ENCODE data around the gene STKLD1. TPM values are rescaled to one million over a fixed set of nuclear protein-coding genes. Genes with fewer than 3 reads are reported as not detected.
A peak's percentile ranks its signal among the peaks of the same experiment; 100 is the strongest.

STKLD1 gene
- total and polyA plus RNA-seq, 9 of the 15 experiments (the other 6 are each of a cell fraction or from before 2014, with no cell fraction given) = 0.10 to 0.65 (median 0.33) TPM; not detected in 2

DNA sequence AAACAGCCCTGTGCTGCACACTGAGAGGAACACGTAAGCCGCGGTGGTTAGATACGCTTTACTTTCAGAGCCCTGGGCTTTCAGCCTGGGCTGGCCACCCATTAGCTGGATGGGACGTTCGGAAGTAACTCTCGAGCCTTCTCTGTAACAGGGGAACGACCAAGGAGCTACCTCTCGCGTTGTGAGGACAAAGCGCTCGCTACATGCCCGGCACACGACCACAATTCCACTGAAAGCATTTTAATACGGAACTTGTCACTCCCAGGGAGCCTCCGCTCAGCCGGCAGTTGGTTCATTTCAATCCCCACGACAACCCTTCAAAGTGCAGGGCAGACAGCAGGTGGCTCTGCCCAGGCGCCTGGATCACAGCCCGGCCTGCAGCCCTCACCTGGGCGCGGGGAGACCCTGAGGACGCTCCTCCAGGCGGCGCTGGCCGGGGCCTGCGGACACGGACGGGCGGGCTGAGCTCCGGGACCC, 20.2 kb upstream of the STKLD1 start (continued):
- TF ChIP-seq, protein P1, sequence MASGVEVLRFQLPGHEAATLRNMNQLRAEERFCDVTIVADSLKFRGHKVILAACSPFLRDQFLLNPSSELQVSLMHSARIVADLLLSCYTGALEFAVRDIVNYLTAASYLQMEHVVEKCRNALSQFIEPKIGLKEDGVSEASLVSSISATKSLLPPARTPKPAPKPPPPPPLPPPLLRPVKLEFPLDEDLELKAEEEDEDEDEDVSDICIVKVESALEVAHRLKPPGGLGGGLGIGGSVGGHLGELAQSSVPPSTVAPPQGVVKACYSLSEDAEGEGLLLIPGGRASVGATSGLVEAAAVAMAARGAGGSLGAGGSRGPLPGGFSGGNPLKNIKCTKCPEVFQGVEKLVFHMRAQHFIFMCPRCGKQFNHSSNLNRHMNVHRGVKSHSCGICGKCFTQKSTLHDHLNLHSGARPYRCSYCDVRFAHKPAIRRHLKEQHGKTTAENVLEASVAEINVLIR (CRISPR knock-in tag; IDR thresholded peaks at IDR 0.05) = no peak
- no peak for TF ChIP-seq ILK (tag; IDR thresholded peaks at IDR 0.05; ENCODE audit: borderline replicate concordance, low read depth)
- TF ChIP-seq, protein P2, sequence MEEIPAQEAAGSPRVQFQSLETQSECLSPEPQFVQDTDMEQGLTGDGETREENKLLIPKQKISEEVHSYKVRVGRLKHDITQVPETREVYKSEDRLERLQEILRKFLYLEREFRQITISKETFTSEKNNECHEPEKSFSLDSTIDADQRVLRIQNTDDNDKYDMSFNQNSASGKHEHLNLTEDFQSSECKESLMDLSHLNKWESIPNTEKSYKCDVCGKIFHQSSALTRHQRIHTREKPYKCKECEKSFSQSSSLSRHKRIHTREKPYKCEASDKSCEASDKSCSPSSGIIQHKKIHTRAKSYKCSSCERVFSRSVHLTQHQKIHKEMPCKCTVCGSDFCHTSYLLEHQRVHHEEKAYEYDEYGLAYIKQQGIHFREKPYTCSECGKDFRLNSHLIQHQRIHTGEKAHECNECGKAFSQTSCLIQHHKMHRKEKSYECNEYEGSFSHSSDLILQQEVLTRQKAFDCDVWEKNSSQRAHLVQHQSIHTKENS (CRISPR knock-in tag; IDR thresholded peaks at IDR 0.05) = no peak
- TF ChIP-seq TEAD1 (CRISPR knock-in tag; IDR thresholded peaks at IDR 0.05) = peak in 1 of 2 experiments; percentile 37; a peak in 1 of 4 replicates

DNA sequence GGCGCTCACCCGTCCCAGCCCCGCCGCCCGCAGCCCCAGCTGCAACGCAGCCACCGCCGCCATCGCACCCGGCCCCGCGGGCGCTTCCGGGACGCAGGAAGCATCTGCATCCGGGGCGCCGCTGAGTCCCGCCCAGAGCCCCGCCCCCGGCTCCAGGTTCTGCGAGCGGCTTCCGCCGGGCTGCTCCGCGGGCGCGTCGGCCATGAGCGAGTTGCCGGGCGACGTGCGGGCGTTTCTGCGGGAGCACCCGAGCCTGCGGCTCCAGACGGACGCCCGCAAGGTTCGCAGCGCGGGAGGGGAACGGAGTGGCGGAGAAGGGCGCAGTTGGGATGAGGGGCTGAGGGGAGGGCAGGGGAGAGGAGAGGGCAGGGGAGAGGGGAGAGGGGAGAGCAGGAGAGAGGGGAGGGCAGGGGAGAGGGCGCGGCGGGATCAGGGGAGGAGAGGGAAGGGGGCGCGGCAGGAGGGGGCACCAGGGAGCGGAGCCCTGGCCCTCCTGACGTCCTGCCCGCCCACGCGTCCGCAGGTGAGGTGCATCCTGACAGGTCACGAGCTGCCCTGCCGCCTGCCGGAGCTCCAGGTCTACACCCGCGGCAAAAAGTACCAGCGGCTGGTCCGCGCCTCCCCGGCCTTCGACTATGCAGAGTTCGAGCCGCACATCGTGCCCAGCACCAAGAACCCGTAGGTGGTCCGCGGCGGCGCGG, 19.6 kb upstream of the STKLD1 start, which contains the start of the genes SURF1 and SURF2:
Gene SURF1, minus strand, starts transcription at position 97 of the 701 bp plus-strand sequence. Its CDS starts 34 bp downstream, at position 63.
Gene SURF2, plus strand, starts transcription at position 160 of the 701 bp plus-strand sequence. Its CDS starts 43 bp downstream, at position 203.
- Histone ChIP-seq H4K20me1 (replicated peaks; ENCODE audit: control insufficient read depth, insufficient read depth, low read length) (peaks cover 40% of the 10 kb centered on the region), H2AFZ (ENCODE audit: low read depth, low read length) (peak within 1 kb of the TSS; percentile 85), H3K79me2 (ENCODE audit: control insufficient read depth, insufficient read depth, low read length) (peaks cover 36% of the 10 kb centered on the region), H3K9me1 (ENCODE audit: control insufficient read depth, insufficient read depth, low read length) (no peaks in the 10 kb centered on the region), H3K4me1 (replicated peaks in 1 of 2; ENCODE audit: control insufficient read depth in 2 of 2, insufficient read depth in 2 of 2, low read length in 2 of 2) (peaks cover 17 to 45% of the 10 kb centered on the region in 2 experiments; a peak in 4 of 5 replicates), H3K27ac (ENCODE audit: extremely low read depth, low read depth, low read length) (peak within 1 kb of the TSS; percentile 48), H3K36me3 (ENCODE audit: control insufficient read depth, insufficient read depth, low read length) (peaks cover 71% of the 10 kb centered on the region), H3K9ac (ENCODE audit: insufficient read depth in 1 of 2, low read depth in 2 of 2, low read length in 2 of 2) (peak within 1 kb of the TSS; percentile 80 to 96), H3K4me3 (peak within 1 kb of the TSS; percentile 67), H3K27me3 (ENCODE audit: control insufficient read depth in 2 of 2, insufficient read depth in 2 of 2, low read length in 2 of 2) (no peaks in the 10 kb centered on the region), H3K4me2 (ENCODE audit: insufficient read depth, low read length) (peak within 1 kb of the TSS; percentile 86), H3K9me3 (replicated peaks; ENCODE audit: control insufficient read depth, insufficient read depth, low read depth, low read length) (no peaks in the 10 kb centered on the region)
- in situ Hi-C loops (cut with MboI) (no loop called here), intact Hi-C loops (cut with micrococcal nuclease) (no loop called here)
- ATAC-seq = peak; percentile 85
- no TSS peak for BruUV-seq (replicated peaks)
- ChIA-PET POLR2A (interaction anchor here (0.5 to 7.4 kb wide), 11 partner anchors 7 to 1990 kb away, joined by 3 to 109 read pairs (median 4); partner anchors contain the start of genes MED22 and RPL7A), CTCF (ENCODE audit: low intra/inter-chr PET ratio) (interaction anchor here (0.7 kb wide), 1 partner anchor 19 kb away, joined by 4 read pairs; the partner anchor contains the start of gene SURF4)
- FAIRE-seq = peak; percentile 23
- 2% methylated on average over 40 of the region's 78 CpGs for WGBS (ENCODE audit: insufficient coverage, low coverage, missing lambda C conversion rate)
- peak; percentile 83 to 91 (median 88) for DNase-seq (ENCODE audit: extremely low read depth in 1 of 4, low spot score in 3 of 4)
- TF ChIP-seq, protein P3, sequence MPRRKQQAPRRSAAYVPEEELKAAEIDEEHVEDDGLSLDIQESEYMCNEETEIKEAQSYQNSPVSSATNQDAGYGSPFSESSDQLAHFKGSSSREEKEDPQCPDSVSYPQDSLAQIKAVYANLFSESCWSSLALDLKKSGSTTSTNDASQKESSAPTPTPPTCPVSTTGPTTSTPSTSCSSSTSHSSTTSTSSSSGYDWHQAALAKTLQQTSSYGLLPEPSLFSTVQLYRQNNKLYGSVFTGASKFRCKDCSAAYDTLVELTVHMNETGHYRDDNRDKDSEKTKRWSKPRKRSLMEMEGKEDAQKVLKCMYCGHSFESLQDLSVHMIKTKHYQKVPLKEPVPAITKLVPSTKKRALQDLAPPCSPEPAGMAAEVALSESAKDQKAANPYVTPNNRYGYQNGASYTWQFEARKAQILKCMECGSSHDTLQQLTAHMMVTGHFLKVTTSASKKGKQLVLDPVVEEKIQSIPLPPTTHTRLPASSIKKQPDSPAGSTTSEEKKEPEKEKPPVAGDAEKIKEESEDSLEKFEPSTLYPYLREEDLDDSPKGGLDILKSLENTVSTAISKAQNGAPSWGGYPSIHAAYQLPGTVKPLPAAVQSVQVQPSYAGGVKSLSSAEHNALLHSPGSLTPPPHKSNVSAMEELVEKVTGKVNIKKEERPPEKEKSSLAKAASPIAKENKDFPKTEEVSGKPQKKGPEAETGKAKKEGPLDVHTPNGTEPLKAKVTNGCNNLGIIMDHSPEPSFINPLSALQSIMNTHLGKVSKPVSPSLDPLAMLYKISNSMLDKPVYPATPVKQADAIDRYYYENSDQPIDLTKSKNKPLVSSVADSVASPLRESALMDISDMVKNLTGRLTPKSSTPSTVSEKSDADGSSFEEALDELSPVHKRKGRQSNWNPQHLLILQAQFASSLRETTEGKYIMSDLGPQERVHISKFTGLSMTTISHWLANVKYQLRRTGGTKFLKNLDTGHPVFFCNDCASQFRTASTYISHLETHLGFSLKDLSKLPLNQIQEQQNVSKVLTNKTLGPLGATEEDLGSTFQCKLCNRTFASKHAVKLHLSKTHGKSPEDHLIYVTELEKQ (CRISPR knock-in tag; IDR thresholded peaks at IDR 0.05) = no peak
- TF ChIP-seq NCOA2 (IDR thresholded peaks at IDR 0.05; ENCODE audit: partially characterized antibody in 2 of 2) = no peak
- no peak for TF ChIP-seq HEY1 (CRISPR knock-in tag; IDR thresholded peaks at IDR 0.05; ENCODE audit: borderline replicate concordance)
- no peak for TF ChIP-seq MAFF (IDR thresholded peaks at IDR 0.05; ENCODE audit: low read length)
- TF ChIP-seq ZEB2 (IDR thresholded peaks at IDR 0.05) = peak; percentile 82
- TF ChIP-seq COPS2 (conservative IDR thresholded peaks at IDR 0.05) = no peak
- TF ChIP-seq, protein P4, sequence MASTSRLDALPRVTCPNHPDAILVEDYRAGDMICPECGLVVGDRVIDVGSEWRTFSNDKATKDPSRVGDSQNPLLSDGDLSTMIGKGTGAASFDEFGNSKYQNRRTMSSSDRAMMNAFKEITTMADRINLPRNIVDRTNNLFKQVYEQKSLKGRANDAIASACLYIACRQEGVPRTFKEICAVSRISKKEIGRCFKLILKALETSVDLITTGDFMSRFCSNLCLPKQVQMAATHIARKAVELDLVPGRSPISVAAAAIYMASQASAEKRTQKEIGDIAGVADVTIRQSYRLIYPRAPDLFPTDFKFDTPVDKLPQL (IDR thresholded peaks at IDR 0.05; ENCODE audit: extremely low read depth, insufficient read length) = no peak
- no peak for TF ChIP-seq ZNF3 (CRISPR knock-in tag; IDR thresholded peaks at IDR 0.05)

Data from K562 (cell line).